Sciatic nerve (tissue), 2 donors: ENCODE data around the gene STK10. TPM values are rescaled to one million over a fixed set of nuclear protein-coding genes. Genes with fewer than 3 reads are reported as not detected.

Experiments
- ATAC-seq: fragments of 200-7000 bp; cut with Tn5 transposase; one replicate; pipeline ENCODE4 v1.9.1; 2020; ENCODE audit warnings: mild to moderate bottlenecking, moderate library complexity
- DNase-seq: peaks from one replicate; pipeline ENCODE4 v3.0.0-alpha.2; 2020; ENCODE audit warnings: low spot score
- intact Hi-C: fragments of 100-400 bp; cut with DNase I; formaldehyde crosslinking; loops from one replicate; pipeline ENCODE4 v1.14.2; 2022
- total RNA-seq: library from RNA; stranded (reverse); fragmentation: NEBNext Ultra II Directional; extraction: Animal tissue kit (Norgen Biotek cat#: 25700); gene quantifications from one replicate; pipeline ENCODE4 v1.2.1, GENCODE V29; 2021
- donor health status: DM: no; HTN: no; CAD: no.
- donor health status: DM: no; HTN: no; CAD: no.

STK10 gene
- total RNA-seq, 1 donor from 2014 or later: 89.4 TPM

DNA sequence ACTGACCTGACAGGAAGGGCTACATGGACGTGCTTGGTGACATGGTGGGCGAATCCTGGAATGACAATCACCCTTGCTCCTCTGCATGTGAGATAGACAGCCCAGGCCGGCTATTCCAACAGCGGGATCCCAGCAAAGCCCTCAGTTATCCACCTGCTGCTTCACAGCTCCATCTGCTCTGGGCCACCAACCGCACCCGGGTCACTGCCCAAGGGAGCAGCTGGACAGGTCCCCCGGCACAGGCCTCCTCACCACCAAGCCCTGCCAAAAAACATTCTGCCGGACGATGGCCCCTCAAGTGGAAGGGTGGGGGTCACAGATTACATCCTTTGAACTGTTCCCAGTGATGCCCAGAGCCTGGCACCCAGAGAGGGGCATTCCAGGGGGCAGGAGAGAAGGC, 39.6 kb downstream of the STK10 start:
- ATAC-seq (no peak), DNase-seq (peak; percentile 41)
- intact Hi-C loops: no loop called here

DNA sequence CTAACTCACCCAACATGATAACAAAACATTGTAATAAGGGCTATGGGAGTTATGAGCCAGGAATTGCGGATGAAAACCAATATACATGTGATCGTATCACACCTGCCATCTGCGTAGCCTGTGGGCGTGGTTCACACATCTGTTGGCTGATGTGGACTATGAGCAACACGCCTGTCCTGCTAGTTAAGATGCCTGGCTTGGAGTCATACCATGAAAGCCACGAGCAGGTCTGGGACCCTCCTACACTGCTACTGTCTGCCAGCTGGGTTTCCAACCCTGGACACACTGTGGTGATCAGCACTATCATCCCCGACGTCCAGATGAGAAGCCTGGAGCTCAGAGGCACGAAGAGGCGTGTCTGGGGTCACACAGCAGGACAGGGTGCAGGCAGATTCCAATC, 40.2 kb downstream of the STK10 start:
- no peak for ATAC-seq
- intact Hi-C loops: no loop called here
- DNase-seq: no peak

DNA sequence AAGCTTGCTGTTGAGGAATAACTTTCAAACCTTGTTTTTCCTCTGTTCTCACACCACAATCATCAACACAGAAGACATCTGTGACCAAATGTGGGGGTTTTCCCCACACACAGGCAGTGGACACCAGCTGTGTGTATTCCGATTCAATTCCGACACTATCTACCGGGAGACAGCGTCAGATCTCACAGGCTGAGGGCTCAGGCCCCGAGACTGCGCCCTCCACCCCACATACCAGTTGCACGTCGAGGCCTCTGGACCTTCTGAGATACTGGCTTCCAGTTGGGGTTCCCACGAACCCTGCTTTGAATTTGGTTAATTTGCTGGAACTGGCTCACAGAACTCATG, 41.3 kb downstream of the STK10 start:
- DNase-seq: peak; percentile 36
- no peak for ATAC-seq
- intact Hi-C loops: no loop called here

DNA sequence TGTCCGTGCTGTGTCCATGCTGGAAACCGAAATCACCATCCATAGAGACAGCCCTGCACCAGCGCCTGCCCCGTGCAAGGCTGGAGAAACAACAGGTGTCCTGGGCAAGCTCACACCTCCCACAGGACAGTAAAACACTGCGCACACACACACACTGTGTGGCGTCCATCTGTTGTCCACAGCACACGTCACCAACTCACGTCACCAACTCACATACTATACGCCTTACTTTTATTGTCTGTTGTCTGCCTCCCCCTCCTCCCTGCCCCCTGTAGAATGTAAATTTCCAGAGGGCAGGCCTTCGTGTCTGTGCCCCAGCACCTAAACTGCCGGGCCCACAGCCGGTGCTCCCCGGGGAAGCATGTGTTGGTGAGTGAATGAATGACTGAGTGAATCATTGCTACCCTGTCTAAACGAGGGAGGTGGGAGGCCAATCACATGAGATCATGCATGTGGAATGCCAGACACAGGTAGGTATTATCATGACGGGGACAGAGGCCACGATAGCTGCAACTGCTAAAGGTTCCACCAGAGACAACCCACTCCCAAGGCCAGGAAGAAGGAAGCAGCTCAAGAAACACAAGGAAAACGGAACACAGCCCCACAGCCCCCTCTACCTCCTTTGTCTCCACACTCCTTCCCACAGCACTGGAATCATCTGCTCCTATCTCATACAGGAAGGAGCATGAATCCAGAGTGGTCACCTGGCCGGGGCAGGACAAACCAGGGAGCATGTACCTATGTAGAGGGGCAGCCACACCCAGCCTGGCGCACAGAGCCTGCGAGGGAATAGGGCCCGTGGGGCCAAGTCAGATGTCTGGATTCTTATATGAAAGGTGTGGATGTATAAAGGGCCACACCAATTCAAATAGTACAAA, 41.9 kb downstream of the STK10 start:
- DNase-seq (peak; percentile 50), ATAC-seq (no peak)
- intact Hi-C loops: no loop called here

DNA sequence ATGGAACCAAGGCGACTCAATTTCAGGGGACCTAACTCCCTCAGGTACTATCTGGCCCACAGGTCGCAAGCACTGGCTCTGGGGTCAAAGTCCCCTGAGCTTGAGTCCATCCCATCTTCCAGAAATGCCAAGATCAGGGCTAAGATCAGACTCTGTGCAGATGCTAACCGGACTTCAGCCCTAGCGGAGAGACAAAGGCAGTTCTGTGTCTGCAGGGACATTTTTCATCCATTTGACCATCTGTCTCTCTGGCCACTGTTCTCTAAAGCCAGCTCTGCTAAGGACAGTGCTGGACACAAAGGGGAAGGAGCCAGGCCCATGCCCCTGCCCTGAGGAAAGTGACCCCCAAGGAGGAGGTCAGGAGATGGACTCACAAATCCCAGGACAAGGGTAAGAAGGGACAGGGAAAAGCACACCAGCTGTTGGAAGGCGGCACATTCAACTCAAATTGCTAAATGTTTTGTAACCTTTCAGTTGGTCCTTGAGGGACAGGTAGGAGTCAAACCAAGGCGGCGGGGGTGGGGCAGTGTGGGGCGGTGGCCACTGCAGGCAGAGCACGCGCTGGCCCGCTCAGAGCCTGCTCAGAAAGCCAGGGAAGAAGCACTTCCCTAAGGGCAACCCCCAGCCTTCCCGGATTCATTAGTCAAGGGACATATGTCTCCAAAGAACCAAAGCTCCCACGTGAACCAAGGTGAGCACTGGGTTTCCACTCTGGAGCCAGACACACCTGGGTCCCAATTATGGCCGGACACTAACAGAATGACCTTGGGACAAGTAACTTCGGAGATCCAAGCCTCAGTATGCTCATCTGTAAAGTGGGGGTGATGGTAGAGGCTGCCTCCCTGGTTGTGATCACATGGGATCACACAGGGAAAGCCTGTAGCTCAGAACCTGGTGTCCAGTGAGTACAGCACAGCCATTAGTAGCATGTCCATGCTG, 42.8 kb downstream of the STK10 start:
- DNase-seq: peak; percentile 58
- peak; percentile 54 for ATAC-seq
- intact Hi-C loops: no loop called here

DNA sequence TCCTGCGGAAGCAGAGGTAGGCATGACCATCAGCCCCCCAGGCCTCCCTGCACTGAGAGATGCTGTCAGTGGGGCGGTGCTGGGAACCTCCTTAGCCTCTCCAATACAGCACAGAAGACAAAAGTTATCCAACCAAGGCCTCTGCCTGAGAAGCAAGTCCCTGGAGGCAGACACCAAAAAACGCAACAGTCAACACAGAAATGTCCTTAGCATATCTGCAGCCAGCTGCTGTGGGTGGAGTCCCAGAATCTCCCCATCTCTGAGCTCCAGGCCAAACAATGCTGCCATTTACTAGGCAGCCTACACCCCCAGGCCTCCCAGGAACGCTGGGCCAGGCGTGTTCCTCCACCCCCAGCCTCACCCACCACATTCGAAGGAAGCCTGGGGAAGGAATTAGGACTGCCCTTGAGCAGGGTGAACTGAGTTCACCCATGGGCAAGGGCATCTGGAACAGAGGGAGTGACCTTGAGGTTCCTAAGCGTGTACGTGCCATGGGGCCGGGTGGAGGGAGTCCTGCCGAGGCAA, 43.7 kb downstream of the STK10 start:
- DNase-seq (peak; percentile 79), ATAC-seq (peak; percentile 93)
- intact Hi-C loops: no loop called here

DNA sequence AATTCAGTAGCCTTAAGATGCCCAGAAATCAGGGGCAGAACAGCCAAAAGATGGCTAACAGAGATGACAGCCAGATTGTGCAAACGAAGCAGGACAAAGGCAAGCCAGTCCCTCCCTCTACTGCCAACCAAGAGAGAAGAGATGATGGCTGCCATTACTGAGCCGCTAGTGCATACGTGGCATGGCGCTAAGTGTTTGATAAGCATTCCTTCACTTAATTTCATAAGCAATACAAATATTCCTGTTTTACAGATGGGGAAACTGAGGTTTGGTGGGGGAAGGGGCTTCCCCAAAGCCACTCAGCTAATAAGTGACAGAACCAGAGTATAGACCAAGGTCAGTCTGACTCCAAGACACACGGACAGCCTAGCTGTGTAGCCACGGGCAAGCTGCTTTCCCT, 44.1 kb downstream of the STK10 start:
- DNase-seq (no peak), ATAC-seq (no peak)
- intact Hi-C loops: no loop called here

DNA sequence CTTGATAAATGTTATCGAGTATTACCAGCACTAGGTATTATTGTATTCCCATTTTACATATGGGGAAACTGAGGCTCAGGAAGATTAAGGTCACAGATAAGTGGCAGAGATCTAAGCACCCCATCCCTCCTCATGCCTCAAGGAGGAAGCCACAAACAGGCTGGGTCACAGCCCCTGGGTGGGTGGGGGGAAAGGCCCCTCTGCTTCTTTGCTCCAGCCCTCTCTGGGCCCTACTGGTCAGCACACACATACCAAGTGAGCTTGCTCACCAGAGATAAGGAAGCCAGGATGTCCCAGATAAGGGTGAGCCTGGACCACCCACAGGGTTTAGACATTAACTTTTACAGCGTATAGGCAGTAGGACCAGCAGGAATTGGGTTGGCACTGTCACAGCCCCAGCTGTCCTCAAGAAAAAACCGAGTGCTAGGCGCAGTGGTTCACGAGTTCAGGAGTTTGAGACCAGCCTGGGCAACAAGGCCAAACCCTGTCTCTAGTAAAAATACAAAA, 45.3 kb downstream of the STK10 start:
- ATAC-seq: no peak
- peak; percentile 28 for DNase-seq
- intact Hi-C loops: no loop called here

DNA sequence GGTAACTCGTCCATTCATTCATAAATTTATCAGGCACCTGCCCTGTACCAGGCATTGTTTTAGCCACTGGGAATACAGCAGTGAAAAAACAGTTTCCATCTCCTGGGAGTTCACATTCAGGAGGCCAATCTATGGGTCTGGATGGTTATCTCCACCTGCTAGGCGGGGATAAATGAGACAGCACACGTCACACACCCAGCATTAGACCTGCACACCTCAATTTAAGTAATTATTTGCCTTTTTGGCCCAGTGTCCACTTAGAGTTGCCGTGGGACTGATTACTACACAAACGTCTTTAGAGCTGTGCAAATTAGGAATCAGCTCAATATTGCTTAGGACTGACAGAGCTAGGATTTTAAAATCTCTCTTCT, 46.1 kb downstream of the STK10 start:
- DNase-seq (no peak), ATAC-seq (no peak)
- intact Hi-C loops: no loop called here

DNA sequence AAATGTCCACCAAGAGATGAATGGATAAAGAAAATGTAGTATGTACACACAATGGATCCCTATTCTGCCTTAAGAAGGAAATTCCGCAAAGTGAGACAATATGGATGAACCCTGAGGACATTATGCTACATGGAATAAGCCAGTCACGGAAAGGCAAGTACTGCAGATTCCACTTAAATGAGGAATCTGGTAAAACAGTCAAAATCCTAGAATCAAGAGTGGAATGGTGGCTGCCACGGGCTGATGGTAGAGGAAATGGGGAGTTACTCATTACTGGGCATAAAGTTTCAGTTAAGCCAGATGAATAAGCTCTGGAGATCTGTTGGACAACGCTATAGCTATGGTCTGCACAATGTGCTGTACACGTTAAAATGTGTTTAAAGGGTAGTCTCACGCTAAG, 47.2 kb downstream of the STK10 start:
- intact Hi-C loops: no loop called here
- ATAC-seq (no peak), DNase-seq (no peak)

DNA sequence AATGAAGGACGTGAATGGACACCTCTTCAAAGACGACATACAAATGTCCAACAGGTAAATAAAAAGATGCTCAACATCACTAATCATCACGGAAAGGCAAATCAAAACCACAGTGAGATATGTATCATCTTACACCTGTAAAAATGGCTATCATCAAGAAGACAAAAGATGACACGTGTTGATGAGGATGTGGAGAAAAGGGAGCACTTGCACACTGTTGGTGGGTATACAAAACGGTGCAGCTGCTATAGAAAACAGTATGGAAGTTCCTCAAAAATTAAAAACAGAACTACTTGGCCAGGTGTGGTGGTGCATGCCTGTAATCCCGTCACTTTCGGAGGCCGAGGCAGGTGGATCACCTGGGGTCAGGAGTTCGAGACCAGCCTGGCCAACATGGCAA, 47.9 kb downstream of the STK10 start:
- DNase-seq (peak; percentile 21), ATAC-seq (no peak)
- intact Hi-C loops: no loop called here

DNA sequence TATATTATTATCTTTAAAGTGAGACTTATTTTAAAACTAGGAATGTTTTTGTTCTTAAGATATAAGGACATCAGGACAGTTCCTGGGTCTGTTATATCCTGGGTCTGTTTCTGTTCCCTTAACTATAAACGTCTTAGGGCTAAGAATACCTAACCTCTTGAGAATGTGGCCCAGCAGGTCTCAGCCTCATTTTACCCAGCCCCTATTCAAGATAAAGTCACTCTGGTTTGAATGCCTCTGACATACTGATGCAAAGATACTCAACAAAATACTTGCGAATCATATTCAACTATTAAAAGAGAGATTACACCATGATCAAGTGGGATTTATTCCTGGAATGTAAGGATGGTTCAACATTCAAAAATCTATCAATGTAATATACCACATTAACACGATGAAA, 51.0 kb downstream of the STK10 start:
- ATAC-seq: no peak
- no peak for DNase-seq
- intact Hi-C loops: no loop called here

DNA sequence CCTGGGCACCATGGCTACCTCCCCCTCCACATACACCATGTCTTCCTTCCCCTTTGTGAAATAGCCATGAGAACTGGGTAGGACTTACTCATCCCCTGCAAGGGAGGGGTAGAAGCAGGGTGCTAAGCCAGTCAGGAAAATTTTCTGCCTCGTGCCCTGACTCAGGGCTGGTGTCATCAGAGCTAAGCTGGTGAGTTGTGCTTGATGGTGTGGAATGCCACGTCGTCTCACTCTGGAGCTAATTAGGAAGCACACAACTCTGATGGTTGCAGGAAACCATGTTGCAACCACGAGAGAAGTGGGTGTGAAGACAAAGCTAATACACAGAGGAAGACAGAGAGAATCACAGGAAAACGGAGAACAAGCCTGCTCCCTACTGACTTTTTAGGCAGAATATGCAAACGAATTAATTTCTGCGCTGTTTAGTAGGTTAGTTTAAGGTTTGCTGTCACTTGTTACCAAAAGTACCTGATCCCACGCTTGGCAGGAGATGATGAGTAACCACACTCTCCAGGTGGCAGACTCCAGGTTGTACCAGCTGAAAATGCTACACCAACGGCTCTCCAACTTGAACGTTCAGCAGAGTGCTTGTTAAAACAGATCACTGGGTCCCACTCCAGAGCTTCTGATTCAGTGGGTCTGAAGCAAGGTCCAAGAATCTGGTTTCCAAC, 54.5 kb downstream of the STK10 start:
- DNase-seq (no peak), ATAC-seq (peak; percentile 74)
- intact Hi-C loops: no loop called here

DNA sequence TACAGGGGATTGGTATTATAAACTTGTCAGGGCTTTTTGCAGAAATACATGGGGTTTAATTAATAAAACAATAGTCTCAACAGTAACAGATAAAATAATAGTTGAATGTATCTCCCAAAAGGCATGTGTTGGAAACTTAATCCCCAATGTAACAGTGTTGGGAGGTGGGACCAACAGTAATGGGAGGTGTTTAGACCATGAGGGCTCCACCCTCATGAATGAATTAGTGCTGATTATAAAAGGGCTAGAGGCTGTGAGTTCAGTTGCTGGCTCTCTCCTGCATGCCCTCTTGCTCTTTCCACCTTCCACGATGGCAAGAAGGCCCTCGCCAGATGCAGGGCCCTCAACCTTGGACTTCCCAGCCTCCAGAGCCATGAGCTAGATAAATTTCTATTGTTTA, 56.3 kb downstream of the STK10 start:
- intact Hi-C loops: no loop called here
- ATAC-seq: no peak
- DNase-seq: no peak

DNA sequence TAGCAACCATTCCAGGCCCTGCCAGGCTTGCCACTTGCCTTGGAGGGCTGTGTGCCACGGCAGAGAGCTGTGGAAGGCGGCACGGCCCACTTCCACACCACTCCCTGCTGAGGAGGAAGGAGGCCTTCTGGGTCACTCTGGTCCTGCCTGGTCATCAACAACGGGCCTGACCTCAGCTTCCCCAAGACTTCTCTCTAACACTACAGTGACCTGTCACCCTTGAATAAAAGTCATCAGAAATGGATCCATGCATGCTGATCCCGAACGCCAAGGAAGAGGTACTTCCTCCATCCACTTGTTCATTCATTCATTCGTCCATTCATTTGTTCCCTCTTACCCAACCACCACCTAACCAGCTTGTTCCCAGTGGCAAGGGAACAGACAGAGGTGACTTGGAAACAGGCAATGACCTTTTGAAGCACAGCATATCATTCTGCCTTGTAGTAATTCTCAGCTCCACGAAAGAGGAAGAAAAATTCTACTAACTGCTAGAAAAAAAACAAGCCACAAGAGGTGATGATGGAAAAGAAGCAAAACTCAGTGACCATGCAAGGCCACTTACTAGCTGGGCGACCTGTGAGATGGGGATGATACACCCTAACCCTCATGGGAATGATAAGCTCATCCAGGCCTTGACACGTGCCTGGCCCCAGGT, 58.6 kb downstream of the STK10 start:
- intact Hi-C loops: no loop called here
- ATAC-seq (no peak), DNase-seq (peak; percentile 56)

DNA sequence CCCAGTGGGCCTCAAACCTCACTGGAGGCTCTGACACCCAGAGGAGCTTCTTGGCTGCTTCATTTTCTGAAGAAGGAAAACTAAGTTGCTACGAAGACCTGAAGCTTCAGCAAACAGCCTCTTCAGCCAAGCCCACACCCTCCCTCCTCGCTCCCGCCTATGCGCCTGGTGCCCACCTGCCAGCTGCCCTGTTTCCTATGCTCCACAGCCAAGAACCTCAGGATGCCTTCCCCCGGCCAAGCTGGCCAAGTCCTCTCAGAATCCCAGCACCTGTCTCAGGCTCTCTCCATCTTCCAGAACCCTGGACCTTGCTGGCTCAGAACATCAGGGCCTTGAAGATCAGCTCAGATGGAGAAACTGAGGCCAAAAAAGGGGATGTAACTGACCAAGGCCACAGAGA, 60.4 kb downstream of the STK10 start:
- intact Hi-C loops: no loop called here
- ATAC-seq: no peak
- DNase-seq: peak; percentile 40

DNA sequence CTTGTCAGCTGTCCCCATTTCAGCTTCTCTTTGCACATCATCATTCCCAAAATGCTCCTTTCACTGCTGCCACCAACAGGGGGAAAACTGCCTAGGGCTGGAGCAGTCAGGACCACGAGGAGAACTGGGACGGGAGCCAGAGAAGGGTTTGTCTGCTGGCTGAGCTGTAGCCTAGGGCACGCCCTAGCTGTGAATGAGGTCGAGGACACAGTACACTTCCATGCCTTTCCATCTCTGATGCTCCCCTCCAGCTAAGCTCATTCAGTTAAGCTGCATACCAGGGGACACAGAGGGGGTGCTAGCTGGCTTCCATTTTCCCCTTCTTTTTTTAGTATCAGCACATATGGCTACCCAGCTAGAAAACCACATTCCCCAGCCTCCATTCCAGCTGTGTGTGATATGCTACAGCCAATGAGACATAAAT, 64.7 kb downstream of the STK10 start:
- peak; percentile 85 for DNase-seq
- intact Hi-C loops: no loop called here
- peak; percentile 92 for ATAC-seq

DNA sequence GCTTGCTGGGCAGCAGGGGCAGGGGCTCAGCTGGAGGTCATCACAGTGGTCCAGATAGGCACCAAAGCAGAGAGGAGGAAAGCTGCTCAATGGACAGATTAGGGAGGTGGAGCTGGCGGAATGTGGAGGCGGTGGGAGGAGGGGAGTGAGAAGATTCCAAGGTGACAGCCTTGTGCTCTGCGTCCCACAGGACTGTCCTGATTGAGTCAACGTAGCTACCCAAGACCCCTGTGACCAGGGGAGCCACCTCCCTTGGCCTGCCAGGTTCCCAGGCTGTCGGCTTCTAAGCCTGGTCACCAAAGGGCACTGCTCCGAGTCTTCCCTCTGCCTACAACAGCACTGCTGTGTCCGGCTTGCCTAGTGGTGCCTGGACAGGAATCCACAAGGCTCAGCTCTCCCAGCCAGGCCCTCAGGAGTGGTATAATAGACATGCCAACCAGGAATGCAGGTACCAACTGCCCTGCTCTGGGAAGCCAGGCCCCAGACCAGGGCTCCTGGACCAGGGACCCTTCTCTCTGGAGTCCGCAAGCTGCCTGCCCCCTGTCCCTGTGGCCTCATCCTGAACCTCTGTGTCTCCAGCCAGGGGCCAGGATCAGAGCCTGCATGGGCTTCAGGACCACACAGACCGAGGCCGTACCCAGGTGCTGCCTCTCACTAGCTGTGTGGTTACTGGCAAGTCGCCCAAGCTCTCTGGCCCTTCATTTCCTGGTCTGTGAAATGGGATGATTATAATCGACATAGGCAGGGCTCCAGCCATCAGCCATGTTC, 67.9 kb downstream of the STK10 start:
- ATAC-seq (no peak), DNase-seq (no peak)
- intact Hi-C loops: no loop called here
